Measurements from ENCODE around the gene DBNDD2.

The DBNDD2 gene

DNA sequence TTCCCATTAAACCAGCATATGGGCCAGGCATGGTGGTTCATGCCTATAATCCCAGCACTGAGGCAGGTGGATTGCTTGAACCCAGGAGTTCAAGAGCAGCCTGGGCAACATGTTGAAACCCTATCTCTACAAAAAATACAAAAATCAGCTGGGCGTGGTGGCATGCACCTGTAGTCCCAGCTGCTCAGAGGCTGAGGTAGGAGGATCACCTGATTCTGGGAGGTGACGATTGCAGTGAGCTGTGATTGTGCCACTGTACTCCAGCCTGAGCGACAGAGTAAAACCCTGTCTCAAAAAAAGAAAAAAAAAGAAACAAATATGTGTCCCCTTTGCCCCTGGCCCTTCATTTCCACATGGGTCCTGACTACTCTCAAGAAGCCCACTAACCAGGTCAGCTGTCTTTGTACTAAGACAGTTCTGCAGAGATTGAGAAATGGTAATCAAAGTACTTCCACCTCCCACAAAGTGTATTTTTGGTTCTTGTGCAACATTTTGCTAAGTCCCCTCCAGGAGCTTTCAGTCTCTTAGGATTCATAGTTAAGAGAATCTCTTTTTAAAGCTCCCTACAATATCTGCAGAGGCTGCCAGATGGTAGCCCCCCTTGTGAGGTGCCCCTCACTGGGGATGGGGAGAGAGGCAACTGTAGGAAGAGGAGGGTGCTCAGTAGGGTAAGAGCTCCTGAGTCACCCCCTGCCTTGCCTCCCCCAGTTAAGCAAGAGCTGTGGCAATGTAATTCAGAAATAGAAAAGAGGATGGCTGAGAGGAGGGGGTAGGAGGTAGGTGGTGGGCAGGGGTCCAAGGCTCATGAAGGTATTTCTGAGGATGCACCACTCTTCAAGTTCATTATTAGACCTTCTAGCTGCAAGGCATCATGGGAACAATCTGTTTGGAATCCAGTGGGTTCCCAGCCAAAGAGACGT is 44.9 kb downstream of the DBNDD2 start:
- H3K4me3 ChIP-seq (ENCODE audit: low read depth in 1 of 2, low read length in 2 of 2): no peak overlapping the region
- H3K36me3 ChIP-seq (ENCODE audit: control insufficient read depth in 1 of 2, insufficient read depth in 2 of 2, low read length in 2 of 2): no peaks in the 10 kb centered on the region
- peaks cover 0 to 7% of the 10 kb centered on the region in 2 donors for H3K4me1 ChIP-seq (ENCODE audit: control insufficient read depth in 1 of 2, insufficient read depth in 2 of 2, low read length in 2 of 2)
- H3K27me3 ChIP-seq (ENCODE audit: low read depth, low read length): no peaks in the 10 kb centered on the region
- no peak overlapping the region for H3K27ac ChIP-seq (ENCODE audit: low read length)
- H3K9me3 ChIP-seq (ENCODE audit: control insufficient read depth in 1 of 2, low read length in 2 of 2): no peaks in the 10 kb centered on the region

DNA sequence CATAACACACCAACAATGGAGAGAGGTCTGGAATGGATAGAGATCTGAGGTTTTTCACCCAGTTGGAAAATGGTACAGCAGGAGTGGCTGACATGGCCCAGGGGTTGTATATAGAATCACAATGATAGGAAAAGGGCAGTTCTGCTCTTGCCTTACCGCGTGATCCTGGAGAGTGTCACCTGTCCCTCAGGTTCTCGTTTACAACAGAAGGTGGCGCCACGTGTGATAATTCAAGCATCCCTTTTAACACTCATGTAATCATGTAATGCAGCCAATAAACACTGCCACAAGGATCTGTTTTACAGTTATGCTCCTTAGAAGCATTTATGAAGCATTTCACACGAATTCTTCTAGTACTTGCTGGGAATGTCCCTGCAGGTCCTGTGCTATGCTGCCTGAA is 48.5 kb downstream of the DBNDD2 start:
- no peaks in the 10 kb centered on the region for H3K4me1 ChIP-seq (ENCODE audit: control insufficient read depth in 1 of 2, insufficient read depth in 2 of 2, low read length in 2 of 2)
- no peaks in the 10 kb centered on the region for H3K27me3 ChIP-seq (ENCODE audit: low read depth, low read length)
- H3K27ac ChIP-seq (ENCODE audit: low read length): no peak overlapping the region
- H3K36me3 ChIP-seq (ENCODE audit: control insufficient read depth in 1 of 2, insufficient read depth in 2 of 2, low read length in 2 of 2): no peaks in the 10 kb centered on the region
- H3K4me3 ChIP-seq (ENCODE audit: low read depth in 1 of 2, low read length in 2 of 2): no peak overlapping the region
- no peaks in the 10 kb centered on the region for H3K9me3 ChIP-seq (ENCODE audit: control insufficient read depth in 1 of 2, low read length in 2 of 2)

DNA sequence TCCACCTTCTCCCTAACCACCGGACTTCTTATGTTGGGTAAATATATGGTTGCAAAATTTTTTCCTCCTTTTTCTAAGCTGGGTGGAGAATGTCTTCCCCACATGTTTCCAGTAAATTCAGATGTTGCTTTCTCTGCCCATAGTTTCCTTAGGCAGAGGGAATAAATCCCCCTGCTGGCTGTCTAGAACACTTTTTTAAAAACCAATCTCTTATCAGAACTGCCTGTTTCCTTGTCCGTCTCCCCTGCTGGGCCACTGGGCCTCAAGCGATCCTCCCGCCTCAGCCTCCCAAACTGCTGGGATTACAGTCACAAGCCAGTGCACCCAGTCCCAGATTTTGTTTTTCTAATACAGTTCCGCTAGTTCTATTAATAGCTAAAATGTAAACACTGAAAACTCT is 51.5 kb downstream of the DBNDD2 start:
- no peak overlapping the region for H3K4me3 ChIP-seq (ENCODE audit: low read depth in 1 of 2, low read length in 2 of 2)
- peaks cover 4% of the 10 kb centered on the region for H3K27me3 ChIP-seq (ENCODE audit: low read depth, low read length)
- no peaks in the 10 kb centered on the region for H3K9me3 ChIP-seq (ENCODE audit: control insufficient read depth in 1 of 2, low read length in 2 of 2)
- H3K36me3 ChIP-seq (ENCODE audit: control insufficient read depth in 1 of 2, insufficient read depth in 2 of 2, low read length in 2 of 2): no peaks in the 10 kb centered on the region
- no peaks in the 10 kb centered on the region for H3K4me1 ChIP-seq (ENCODE audit: control insufficient read depth in 1 of 2, insufficient read depth in 2 of 2, low read length in 2 of 2)
- H3K27ac ChIP-seq (ENCODE audit: low read length): no peak overlapping the region
